Urinary bladder (tissue), 4 donors: ENCODE measurements around the gene PLEKHA6. TPM values are rescaled to one million over a fixed set of nuclear protein-coding genes. Genes with fewer than 3 reads are reported as not detected.

Source experiments
- DNase-seq: peaks from one replicate; pipeline ENCODE4 v3.0.0-alpha.2; 2015; ENCODE audit errors: extremely low spot score
- H3K27ac ChIP-seq: one replicate; pipeline ENCODE4 v1.5.1; 2013; ENCODE audit warnings: low read depth, mild to moderate bottlenecking, moderate library complexity
- H3K36me3 ChIP-seq: one replicate; pipeline ENCODE4 v1.6.1; 2013; ENCODE audit warnings: mild to moderate bottlenecking, moderate library complexity; ENCODE audit not compliant: insufficient read depth
- H3K4me1 ChIP-seq: one replicate; pipeline ENCODE4 v1.6.1; 2013; ENCODE audit warnings: mild to moderate bottlenecking, moderate library complexity; ENCODE audit not compliant: insufficient read depth
- H3K4me3 ChIP-seq: one replicate; pipeline ENCODE4 v1.5.1; 2013; ENCODE audit warnings: low read depth, low read length
- WGBS: extraction: QIAGEN DNeasy Blood & Tissue Kit; methylation state at CpG from one replicate; pipeline ENCODE4 v1.1.7; 2013; 5-methylcytosine and 5-hydroxymethylcytosine counted together
- polyA plus RNA-seq: library from polyadenylated mRNA; stranded (reverse); fragments of 200-250 nt; gene quantifications from one replicate; pipeline ENCODE4 v1.2.3, GENCODE V29; 2013
- total RNA-seq: library from RNA; depleted of rRNA; stranded (reverse); fragments of >200 nt; gene quantifications from one replicate; pipeline ENCODE4 v1.2.3, GENCODE V29; 2014
- donor health status: healthy with polysubstance abuse.
- donor health status: healthy.

The PLEKHA6 gene
- total and polyA plus RNA-seq, 2 donors, result 9.5 to 15.1 TPM

- no peak for DNase-seq
- Histone ChIP-seq H3K4me3 (no peak overlapping the region), H3K4me1 (no peaks in the 10 kb centered on the region), H3K36me3 (no peaks in the 10 kb centered on the region), H3K27ac (no peak overlapping the region)
- 85% methylated on average over 9 of the region's 9 CpGs for WGBS
Observed at GRCh38 chr1:204199579-204199978, 160.2 kb downstream of the PLEKHA6 start.

GRCh38 chr1:204198348-204199340, 161.1 kb downstream of the PLEKHA6 start:
- 52% methylated on average over 18 of the region's 18 CpGs for WGBS
- no peak overlapping the region for H3K27ac ChIP-seq

GRCh38 chr1:204197068-204197467, 162.7 kb downstream of the PLEKHA6 start:
- Histone ChIP-seq H3K36me3 (no peaks in the 10 kb centered on the region), H3K27ac (no peak overlapping the region), H3K4me1 (no peaks in the 10 kb centered on the region), H3K4me3 (no peak overlapping the region)
- no peak for DNase-seq
- WGBS, result 81% methylated on average over 5 of the region's 5 CpGs

More at GRCh38 chr1:204198348-204199340, 161.1 kb downstream of the PLEKHA6 start:
- no peaks in the 10 kb centered on the region for H3K36me3 ChIP-seq
- no peaks in the 10 kb centered on the region for H3K4me1 ChIP-seq
- DNase-seq, result peak; percentile 31
- H3K4me3 ChIP-seq, result no peak overlapping the region

- no peaks in the 10 kb centered on the region for H3K36me3 ChIP-seq
- H3K4me3 ChIP-seq, result no peak within 1 kb of the TSS
- H3K27ac ChIP-seq, result no peak within 1 kb of the TSS
- no peaks in the 10 kb centered on the region for H3K4me1 ChIP-seq
- no peak for DNase-seq
- 50% methylated on average over 18 of the region's 18 CpGs for WGBS
Observed at GRCh38 chr1:204196068-204196795, 163.5 kb downstream of the PLEKHA6 start, which contains the start of gene KISS1. KISS1 (minus strand) TSS chr1:204196491; CDS start chr1:204192876, 3,615 bp downstream.

GRCh38 chr1:204194771-204195170, 165.0 kb downstream of the PLEKHA6 start:
- DNase-seq, result no peak
- no peak overlapping the region for H3K27ac ChIP-seq

GRCh38 chr1:204194080-204194479, 165.6 kb downstream of the PLEKHA6 start:
- DNase-seq, result peak; percentile 45
- H3K4me3 ChIP-seq, result no peak overlapping the region
- WGBS, result 67% methylated on average over 2 of the region's 2 CpGs
- no peaks in the 10 kb centered on the region for H3K36me3 ChIP-seq
- H3K27ac ChIP-seq, result no peak overlapping the region
- no peaks in the 10 kb centered on the region for H3K4me1 ChIP-seq

More at GRCh38 chr1:204194771-204195170, 165.0 kb downstream of the PLEKHA6 start:
- no peaks in the 10 kb centered on the region for H3K4me1 ChIP-seq
- no peak overlapping the region for H3K4me3 ChIP-seq
- WGBS, result 72% methylated on average over 7 of the region's 7 CpGs
- H3K36me3 ChIP-seq, result no peaks in the 10 kb centered on the region

GRCh38 chr1:204192589-204193352, 167.0 kb downstream of the PLEKHA6 start:
- H3K4me3 ChIP-seq, result no peak overlapping the region
- H3K36me3 ChIP-seq, result no peaks in the 10 kb centered on the region
- no peaks in the 10 kb centered on the region for H3K4me1 ChIP-seq
- DNase-seq, result no peak
- WGBS, result 60% methylated on average over 3 of the region's 3 CpGs
- H3K27ac ChIP-seq, result no peak overlapping the region

GRCh38 chr1:204192046-204192445, 167.7 kb downstream of the PLEKHA6 start:
- Histone ChIP-seq H3K4me3 (no peak overlapping the region), H3K36me3 (no peaks in the 10 kb centered on the region), H3K27ac (no peak overlapping the region), H3K4me1 (no peaks in the 10 kb centered on the region)
- DNase-seq, result no peak
- 90% methylated on average over 2 of the region's 2 CpGs for WGBS

- H3K4me1 ChIP-seq, result no peaks in the 10 kb centered on the region
- H3K4me3 ChIP-seq, result no peak overlapping the region
- WGBS, result 85% methylated on average over 7 of the region's 7 CpGs
- no peaks in the 10 kb centered on the region for H3K36me3 ChIP-seq
- no peak for DNase-seq
- no peak overlapping the region for H3K27ac ChIP-seq
Observed at GRCh38 chr1:204191456-204191855, 168.3 kb downstream of the PLEKHA6 start.

GRCh38 chr1:204190212-204191211, 169.2 kb downstream of the PLEKHA6 start:
- peak; percentile 40 for DNase-seq
- H3K4me3 ChIP-seq, result no peak overlapping the region
- H3K4me1 ChIP-seq, result no peaks in the 10 kb centered on the region
- no peaks in the 10 kb centered on the region for H3K36me3 ChIP-seq
- H3K27ac ChIP-seq, result no peak overlapping the region
- WGBS, result 17% methylated on average over 43 of the region's 44 CpGs

- WGBS, result 75% methylated on average over 11 of the region's 11 CpGs
- no peaks in the 10 kb centered on the region for H3K4me1 ChIP-seq
- no peak for DNase-seq
Observed at GRCh38 chr1:204188959-204189639, 170.6 kb downstream of the PLEKHA6 start.

GRCh38 chr1:204186597-204186996, 173.1 kb downstream of the PLEKHA6 start:
- 69% methylated on average over 10 of the region's 10 CpGs for WGBS
- H3K4me1 ChIP-seq, result no peaks in the 10 kb centered on the region
- no peak for DNase-seq
- H3K27ac ChIP-seq, result no peak overlapping the region
- H3K4me3 ChIP-seq, result no peak overlapping the region
- no peaks in the 10 kb centered on the region for H3K36me3 ChIP-seq

More at GRCh38 chr1:204188959-204189639, 170.6 kb downstream of the PLEKHA6 start:
- H3K27ac ChIP-seq, result no peak overlapping the region
- no peaks in the 10 kb centered on the region for H3K36me3 ChIP-seq
- no peak overlapping the region for H3K4me3 ChIP-seq
